ENCODE results near the gene ENOX1.

ENOX1 gene

DNA sequence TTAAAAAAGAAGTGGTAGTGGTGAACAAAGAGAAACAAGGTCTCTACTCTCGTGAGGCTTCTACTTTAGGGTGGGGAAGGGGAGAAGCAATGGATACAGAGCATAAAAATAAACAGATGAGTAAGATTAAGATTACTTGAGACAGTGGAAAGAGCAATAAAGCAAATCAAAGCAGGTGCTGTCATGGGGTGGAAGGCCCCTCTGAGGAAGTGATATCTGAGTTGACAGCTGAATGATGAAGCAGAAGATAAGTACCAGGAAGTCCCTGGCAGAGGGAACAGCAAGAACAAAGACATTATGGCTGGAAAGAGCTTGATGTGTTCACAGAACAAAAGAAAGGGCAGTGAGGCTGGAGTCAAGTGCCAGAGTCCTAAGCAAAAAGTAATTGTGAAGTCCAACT, 221.8 kb downstream of the ENOX1 start:
- DNase-seq (ENCODE audit: low read depth), result no peak
- TF ChIP-seq, protein P1, sequence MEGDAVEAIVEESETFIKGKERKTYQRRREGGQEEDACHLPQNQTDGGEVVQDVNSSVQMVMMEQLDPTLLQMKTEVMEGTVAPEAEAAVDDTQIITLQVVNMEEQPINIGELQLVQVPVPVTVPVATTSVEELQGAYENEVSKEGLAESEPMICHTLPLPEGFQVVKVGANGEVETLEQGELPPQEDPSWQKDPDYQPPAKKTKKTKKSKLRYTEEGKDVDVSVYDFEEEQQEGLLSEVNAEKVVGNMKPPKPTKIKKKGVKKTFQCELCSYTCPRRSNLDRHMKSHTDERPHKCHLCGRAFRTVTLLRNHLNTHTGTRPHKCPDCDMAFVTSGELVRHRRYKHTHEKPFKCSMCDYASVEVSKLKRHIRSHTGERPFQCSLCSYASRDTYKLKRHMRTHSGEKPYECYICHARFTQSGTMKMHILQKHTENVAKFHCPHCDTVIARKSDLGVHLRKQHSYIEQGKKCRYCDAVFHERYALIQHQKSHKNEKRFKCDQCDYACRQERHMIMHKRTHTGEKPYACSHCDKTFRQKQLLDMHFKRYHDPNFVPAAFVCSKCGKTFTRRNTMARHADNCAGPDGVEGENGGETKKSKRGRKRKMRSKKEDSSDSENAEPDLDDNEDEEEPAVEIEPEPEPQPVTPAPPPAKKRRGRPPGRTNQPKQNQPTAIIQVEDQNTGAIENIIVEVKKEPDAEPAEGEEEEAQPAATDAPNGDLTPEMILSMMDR (conservative IDR thresholded peaks at IDR 0.05; ENCODE audit: control insufficient read depth, insufficient read depth, low read depth, low read length), result no peak
- H3K4me3 ChIP-seq (ENCODE audit: control insufficient read depth, low read depth, low read length), result no peak overlapping the region

DNA sequence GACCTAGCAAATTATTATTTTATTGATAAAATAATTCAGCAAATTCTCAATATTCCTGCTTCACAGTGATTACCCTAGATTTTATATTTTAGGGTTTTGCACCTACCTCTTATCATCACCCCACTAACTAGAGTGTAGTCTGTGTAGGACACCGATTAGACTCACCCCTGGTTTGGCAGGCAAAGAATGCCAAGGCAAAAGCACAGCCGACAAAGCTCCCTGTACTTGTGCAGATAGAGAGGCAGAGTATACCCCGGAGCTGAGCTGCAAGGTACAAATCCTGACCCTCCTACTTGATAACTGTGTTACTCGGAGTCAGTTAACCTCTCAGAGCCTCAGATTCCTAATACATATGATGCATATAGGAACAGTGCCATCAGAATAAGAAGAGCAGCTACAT, 225.7 kb downstream of the ENOX1 start:
- TF ChIP-seq, protein P1 (conservative IDR thresholded peaks at IDR 0.05; ENCODE audit: control insufficient read depth, insufficient read depth, low read depth, low read length), result no peak
- no peak overlapping the region for H3K4me3 ChIP-seq (ENCODE audit: control insufficient read depth, low read depth, low read length)
- no peak for DNase-seq (ENCODE audit: low read depth)

DNA sequence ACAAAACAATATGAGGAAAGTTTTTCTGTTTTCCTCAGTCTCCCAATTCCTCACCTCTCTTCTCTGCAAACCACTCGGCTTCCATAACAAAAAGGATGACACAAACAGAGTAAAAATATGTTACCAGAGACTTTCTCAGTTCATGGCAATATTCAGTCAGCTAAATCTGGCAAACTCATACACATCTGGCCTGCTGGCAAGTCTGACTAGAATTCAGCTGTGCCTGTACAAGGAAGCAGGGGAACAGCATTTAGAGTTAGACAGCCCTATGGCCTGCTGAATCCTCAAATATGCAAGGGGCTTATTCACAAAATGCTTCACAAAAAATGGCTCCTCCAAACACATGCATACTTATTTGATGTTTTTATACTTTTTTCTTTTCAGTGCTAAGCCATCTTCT, 227.8 kb downstream of the ENOX1 start:
- TF ChIP-seq, protein P1 (conservative IDR thresholded peaks at IDR 0.05; ENCODE audit: control insufficient read depth, insufficient read depth, low read depth, low read length), result no peak
- DNase-seq (ENCODE audit: low read depth), result peak; percentile 41
- no peak overlapping the region for H3K4me3 ChIP-seq (ENCODE audit: control insufficient read depth, low read depth, low read length)

DNA sequence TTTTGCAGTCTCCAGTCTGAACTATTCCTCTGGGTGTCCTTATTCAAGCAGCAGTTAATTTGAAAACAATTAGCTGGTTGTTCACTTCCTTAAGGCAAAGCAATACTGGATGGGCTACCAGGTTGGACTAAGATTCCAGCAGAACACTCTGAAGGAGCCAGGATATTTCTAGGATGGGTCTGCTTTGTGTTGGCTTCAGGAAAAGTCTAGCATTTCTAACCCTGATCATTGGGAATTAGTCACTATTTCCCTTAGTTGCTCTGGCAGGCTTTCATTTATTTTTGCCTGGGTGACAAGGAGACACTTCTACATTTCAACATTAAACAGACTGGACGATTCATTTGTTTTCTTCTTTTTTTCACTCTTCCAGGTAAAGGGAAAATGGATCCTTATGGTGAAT, 228.4 kb downstream of the ENOX1 start:
- H3K4me3 ChIP-seq (ENCODE audit: control insufficient read depth, low read depth, low read length), result no peak overlapping the region
- no peak for DNase-seq (ENCODE audit: low read depth)
- TF ChIP-seq, protein P1 (conservative IDR thresholded peaks at IDR 0.05; ENCODE audit: control insufficient read depth, insufficient read depth, low read depth, low read length), result no peak

DNA sequence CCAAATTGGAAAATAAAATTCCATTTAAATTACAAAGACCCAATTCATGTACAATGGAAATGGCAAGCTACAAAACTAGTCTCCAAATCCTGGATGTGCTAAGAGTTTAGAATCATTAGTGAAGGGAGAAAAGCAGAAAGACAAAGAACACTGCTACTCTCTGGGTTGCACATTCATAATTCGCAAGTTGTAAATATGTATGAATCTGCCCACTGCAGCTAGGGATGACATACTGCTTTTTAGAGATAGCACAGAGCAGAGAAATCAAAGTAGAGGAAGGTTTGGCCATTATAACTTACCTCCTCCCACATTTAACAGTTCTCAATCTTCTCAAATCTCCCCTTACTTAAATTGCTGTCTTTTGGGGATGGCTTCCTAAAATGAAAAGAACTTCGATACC, 231.1 kb downstream of the ENOX1 start:
- H3K4me3 ChIP-seq (ENCODE audit: control insufficient read depth, low read depth, low read length), result no peak overlapping the region

DNA sequence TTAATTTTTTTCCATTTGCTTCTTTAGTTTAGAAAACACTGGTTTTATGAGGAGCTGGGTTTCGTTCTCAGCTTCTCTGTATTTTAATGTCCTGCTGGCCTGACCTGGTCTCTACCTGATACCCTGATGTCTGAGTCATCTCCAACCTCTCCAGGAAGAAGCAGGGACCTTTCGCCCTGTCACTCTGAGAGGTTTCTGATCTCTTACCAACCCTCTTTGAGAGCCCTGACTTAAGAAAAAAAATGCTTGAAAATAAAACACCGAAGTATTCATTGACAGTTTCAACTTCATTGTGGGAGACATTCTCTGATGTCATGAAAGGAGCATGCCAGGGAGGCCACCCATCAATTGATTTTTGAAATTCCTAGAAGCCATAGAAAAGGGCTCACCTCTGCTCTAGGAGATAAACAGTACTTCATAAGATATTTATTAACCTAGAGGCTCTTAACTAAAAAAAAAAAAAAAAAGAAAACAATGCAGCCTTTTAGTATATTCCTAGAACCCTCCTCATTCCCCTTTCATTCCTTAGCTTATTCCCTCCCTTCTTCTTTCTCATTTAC, 234.8 kb downstream of the ENOX1 start:
- TF ChIP-seq, protein P1 (conservative IDR thresholded peaks at IDR 0.05; ENCODE audit: control insufficient read depth, insufficient read depth, low read depth, low read length), result no peak
- no peak for DNase-seq (ENCODE audit: low read depth)
- H3K4me3 ChIP-seq (ENCODE audit: control insufficient read depth, low read depth, low read length), result no peak overlapping the region

More for the DNA sequence above, 231.1 kb downstream of the ENOX1 start:
- TF ChIP-seq, protein P1 (conservative IDR thresholded peaks at IDR 0.05; ENCODE audit: control insufficient read depth, insufficient read depth, low read depth, low read length), result no peak
- no peak for DNase-seq (ENCODE audit: low read depth)

DNA sequence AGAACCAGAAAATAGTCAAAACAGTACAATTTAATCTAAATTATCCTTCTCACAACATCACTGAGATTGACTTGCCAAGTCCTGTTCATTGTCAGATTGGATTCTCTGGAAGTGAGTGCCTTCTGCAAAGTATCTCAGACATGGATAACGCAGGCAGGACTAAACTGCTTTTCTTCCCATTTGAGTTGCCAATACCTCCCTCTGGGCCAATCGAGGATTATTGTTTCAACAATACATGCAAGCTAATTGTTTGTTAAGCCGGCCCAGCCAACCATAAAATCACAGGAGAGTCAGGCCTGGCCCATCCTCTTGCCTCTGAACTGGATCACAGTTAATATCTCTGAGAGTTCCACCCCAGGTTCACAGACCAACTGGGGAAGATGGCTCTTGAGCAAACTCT, 240.0 kb downstream of the ENOX1 start:
- DNase-seq (ENCODE audit: low read depth), result no peak
- H3K4me3 ChIP-seq (ENCODE audit: control insufficient read depth, low read depth, low read length), result no peak overlapping the region
- TF ChIP-seq, protein P1 (conservative IDR thresholded peaks at IDR 0.05; ENCODE audit: control insufficient read depth, insufficient read depth, low read depth, low read length), result no peak

All from fibroblast of mammary gland (primary cell).